SW480 (cell line): ENCODE results near the gene GUCY1A1.

Experiments used
- DNase-seq: peaks from one replicate; pipeline ENCODE4 v3.0.0-alpha.2; 2016; ENCODE audit warnings: low spot score

Gene GUCY1A1

DNA sequence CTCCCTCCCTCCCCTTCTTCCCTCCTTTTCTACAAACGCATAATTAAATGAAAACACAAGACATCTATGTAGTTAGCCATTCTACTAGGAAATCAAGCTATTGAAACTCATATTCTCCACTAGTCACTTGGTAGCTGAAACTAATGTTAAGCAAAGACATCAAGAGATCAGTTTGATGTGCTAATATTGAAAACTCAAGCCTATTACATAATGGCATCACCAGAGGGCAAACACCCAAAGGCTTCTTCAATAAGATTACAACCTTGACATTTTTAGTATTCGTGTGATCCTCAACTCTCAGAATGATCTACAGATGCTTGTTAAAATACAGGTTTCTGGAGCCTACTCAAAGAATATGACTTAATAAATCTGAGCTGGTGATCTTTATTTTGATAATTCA is 6.2 kb upstream of the GUCY1A1 start:
- no peak for DNase-seq

- no peak for DNase-seq
Observed at GRCh38 chr4:155665054-155665453, 1.6 kb upstream of the GUCY1A1 start.

DNA sequence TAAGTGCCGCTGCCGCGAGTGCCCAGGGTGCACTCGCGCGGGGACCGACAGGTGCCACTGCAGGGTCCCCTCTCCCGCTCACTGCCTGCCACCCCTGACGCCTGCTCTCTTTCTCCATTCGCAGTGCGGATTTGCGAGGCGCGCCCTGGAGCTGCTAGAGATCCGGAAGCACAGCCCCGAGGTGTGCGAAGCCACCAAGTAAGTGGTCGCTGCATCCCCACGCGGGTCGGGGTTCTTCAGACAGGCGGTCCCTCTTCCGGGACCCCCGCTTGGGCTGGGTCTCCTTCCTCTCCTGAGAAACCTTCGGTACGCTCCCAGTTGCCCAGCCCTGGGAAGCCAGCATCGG is 547 bp downstream of the GUCY1A1 start:
- DNase-seq = no peak

DNA sequence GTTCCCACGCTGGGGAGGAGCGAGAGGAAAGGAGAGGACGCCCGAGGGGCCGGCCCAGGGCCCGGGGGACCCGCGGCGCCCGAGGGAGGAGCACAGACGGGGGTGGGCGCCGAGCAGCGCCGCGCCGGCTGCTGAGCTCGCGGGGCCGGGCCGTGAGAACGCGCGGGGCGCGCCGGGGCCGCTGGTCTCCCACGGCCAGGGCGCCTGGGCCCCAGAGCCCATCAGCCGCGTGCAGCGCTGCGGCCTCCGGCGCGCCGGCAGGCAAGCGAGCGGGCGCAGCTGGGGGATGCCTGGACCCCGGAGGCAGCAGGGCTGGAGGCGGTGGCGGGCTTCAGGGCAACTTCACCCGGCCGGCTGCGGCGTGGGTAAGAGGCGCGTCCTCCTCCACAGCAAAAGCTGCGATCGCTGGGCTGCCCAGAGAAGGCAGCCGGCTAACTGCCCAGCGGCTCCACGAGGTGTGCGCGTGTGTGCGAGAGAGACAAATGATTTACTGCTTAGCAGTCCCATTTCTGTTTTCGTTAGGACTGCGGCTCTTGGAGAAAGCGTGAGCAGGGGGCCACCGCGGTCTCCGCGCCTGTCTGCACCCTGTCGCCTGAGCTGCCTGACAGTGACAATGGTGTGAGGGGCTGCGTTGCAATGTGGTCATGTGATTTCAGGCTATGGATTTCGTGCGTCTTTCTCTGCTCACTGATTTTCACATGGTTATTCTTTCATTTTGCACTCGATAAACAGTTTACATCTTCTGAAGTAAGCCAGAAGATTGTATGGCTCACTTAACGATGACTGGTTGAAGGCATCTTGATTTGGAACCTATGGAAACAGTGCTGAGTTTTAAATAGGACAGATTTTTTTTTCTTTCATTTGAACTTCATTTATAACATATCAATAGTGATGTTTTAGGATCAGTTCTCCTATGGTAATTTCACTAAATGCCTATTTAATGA is 1.2 kb downstream of the GUCY1A1 start:
- DNase-seq = no peak

DNA sequence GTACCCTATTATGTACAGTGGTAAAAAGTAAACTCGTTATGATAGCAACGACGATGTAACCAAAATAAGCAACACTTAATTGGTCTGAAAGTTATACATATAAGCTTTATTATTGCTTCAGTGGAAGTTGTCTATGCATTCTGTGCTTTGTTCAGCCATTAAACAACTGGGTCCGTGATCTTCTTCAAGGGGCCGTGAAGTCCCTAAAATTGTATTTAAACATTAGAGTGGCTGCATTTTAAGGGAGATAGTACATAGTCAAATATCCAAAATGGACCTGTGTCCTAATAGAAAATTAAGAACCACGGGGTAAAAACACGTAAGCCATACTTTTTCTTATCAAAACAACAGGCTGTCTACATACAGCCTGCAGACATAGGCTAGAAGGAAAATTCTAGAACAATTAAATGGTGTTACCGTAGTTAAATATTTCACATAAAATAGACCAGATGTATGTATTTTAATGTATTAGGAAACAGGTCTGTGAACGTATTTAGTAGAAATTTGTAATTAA is 2.1 kb downstream of the GUCY1A1 start:
- no peak for DNase-seq

DNA sequence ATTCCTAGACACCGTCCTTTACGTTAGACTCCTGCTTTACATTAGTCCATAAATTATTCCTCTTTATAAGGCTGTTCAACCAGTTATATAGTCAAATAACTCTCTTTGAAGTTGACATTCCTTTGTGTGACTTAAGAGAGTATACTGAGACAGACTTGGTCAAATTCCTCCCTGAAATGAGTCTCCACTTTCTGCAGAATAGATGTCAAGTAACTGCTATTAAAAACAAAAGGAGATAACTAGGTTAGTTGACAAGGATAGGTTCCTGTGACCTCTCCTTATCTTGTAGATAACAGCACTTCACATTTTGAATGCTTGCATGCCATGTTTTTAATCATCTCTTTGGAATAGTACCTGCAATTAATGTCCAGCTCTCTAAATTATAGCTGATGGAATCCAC is 5.7 kb downstream of the GUCY1A1 start:
- no peak for DNase-seq

GRCh38 chr4:155673453-155673979 is 6.9 kb downstream of the GUCY1A1 start:
- no peak for DNase-seq

- DNase-seq = no peak
Observed at GRCh38 chr4:155674669-155675071, 8.0 kb downstream of the GUCY1A1 start.

DNA sequence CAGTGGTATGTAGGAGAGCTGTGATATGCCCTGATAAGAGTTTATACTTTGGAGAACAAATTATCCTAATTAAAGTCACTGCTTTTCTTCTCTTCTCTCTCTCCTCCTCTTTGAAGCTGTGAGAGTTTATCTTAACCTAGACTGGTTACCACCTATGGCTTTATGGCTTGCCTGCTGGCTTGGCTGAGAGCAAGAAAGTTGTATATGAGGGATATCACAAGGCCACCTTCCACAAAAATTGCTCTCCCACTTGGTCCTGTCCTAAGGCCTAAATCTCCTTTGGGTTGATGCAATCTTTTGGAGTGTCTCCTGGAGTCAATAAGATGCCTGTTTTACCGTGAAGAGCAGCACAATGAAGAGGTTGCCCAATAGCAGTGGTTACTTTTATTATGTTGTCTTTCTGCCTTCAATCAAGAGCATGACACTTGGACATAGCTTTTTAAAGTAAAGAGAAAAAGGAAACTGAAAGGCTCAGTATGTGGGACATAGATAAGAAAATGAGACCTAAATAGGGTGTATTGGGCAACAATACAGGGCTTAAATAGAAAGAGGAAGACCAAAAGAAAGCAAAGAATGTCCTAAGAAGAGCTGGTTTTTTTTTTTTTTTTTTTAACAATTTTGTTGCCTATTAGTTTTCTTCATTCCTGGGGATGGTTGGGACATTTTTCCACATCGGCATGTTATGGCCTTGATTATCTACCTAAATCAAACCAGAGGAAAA is 9.2 kb downstream of the GUCY1A1 start:
- DNase-seq = no peak

DNA sequence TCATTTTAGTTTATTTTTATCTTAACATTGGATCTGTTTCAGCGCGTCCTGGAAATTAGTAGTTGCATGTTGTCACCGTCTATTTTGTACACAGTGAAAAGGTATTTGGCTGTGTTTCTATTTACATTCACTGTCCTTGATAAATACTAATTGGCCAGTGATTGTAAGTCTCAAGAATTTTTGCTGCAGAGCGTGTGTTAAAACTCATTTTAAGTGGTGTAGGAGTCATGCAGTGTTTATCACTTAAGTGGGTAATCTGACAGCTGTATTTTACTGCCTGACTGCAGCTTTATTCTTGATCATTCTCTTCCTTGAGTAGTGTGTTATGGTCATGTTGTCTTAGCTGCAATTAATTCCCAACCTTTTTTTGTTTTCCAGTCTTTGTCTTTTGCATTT is 9.8 kb downstream of the GUCY1A1 start:
- no peak for DNase-seq

DNA sequence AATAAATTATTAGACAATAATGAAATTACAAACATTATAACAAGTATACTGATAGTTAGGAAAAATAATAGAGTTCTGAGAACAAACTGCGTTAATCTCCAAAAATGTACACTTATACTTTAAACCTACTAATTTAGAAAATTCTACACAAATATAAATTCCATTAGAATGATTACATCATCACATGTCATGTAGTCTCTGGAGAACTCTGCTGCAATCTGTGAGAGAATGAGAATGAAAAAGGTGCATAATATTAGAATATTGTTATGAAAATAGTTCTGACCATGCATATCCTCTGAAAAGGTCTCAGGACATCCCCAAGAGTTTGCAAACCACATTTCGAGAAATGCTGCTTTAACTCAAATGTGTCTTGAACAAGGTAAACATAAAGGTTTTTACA is 11.4 kb downstream of the GUCY1A1 start:
- no peak for DNase-seq

- no peak for DNase-seq
Observed at GRCh38 chr4:155679343-155679742, 12.7 kb downstream of the GUCY1A1 start.

GRCh38 chr4:155681886-155682285 is 15.2 kb downstream of the GUCY1A1 start:
- DNase-seq = no peak

DNA sequence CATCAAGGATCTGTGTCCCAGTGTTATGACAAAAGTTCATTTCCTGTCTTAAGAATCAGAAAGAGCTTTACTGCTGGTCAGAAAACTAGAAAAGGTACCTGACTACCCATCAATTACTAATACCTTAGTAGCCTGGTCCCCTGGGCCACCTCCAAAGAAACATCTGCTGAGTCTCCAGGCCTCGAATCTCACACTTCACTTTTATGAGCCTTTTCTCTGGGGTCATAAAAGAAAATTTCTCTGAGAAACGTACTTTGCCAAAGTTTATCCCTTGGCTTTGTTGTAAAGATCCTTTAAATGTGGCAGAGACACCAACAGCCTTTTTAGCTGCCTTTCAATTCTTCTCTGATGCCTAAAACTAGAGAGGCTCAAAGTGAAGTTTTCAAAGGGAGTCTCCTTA is 17.8 kb downstream of the GUCY1A1 start:
- no peak for DNase-seq

DNA sequence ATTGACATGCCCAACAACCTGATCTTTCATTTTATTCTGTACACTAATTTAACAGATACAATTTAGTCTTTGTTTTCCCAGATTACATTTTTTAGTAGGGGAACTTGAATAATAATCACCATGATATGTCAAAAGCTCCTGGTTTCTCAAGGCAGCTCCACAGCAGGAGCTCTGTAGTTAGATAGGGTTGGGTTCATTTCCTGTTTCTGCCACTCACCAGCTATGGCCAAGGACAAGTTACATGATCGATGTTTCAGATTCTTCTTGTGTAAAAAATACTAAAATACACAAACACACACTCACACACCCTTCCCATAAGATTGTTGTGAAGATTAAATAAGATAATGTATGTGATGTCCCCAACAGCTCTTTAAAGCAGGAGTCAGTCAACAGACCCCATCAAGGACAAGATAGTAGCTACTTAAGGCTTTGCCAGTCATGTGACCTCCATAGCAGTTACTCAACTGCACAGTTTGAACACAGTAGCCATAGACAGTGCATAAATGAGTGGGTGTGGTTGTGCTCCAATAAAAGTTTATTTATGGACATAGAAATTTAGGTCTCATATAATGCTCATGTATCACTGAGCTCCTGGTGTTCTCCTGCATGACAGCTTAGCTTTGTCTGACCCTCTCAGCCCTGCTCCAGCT is 18.4 kb downstream of the GUCY1A1 start:
- DNase-seq = no peak

DNA sequence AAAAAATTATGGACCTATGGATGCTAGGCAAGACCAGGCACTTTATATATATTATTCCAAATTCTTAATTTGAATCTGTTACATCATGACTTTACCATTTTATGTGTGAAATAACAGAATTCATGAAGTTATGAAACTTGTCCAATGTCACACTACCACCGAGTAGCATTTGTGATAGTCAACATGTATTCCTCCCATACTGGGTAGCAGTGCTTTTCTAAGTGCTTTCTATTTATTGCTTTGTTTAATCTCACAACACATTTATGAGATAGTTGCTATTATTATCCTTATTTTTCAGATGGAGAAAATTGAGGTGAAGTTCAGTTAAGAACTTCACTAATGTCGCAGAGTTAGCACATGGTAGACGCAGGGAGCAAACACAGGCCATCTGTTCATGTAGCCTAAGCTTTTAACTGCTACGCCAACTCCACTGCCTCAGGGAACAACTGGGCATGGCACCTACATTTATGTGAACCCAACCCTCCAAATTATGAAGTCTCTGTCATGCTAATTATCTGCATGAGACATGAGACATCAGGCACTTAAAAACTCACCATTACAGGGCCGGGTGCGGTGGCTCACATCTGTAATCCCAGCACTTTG is 20.8 kb downstream of the GUCY1A1 start:
- no peak for DNase-seq

DNA sequence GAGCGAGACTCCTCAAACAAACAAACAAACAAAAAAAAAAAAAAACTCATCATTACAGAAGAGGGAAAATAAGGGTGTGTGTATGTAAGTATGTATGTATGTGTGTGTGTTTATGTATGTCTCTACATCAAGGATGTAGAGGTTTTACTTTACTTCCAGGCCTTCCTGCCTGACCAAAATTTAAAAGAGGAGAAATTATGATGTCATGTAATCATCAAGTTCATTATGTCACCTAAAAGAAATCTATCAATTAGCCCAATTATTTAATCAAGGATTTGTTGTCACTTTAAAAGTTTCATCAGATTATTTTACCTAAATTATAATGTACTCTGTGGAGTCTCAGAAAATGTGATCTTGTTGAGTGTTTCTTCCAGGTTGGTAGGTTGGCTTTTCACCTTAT is 21.6 kb downstream of the GUCY1A1 start:
- DNase-seq = no peak

- no peak for DNase-seq
Observed at GRCh38 chr4:155688860-155689259, 22.2 kb downstream of the GUCY1A1 start.

GRCh38 chr4:155690044-155690837 is 23.6 kb downstream of the GUCY1A1 start:
- DNase-seq = no peak

- no peak for DNase-seq
Observed at GRCh38 chr4:155692361-155692760, 25.7 kb downstream of the GUCY1A1 start.

DNA sequence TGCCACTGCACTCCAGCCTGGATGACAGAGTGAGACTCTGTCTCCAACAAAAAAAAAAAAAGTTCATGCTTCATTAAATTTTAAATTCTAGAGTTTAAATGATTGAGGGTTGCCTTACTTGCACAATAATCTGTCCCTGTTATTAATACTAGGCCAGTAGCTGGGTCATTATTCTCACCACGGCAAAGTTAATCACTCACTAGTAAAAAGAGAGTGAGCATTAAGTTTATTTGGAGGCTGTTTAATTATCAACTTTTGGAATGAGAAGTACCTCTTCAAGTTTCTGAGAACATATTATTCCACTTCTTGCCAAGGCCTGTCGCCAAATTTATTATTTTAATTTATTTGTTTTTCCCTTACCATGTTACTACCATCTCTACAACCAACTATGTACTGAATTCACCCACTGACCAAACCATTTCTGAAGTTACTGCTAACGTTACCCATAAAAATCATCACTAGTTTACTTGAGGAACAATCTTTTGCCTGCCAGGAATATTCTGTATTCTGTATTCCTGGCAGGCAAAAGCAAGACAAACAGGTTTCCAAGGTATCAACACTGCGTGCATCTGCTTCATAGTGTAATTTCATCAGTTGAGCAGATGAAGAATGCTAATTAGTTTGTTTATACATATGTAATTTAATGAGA is 26.5 kb downstream of the GUCY1A1 start:
- DNase-seq = no peak
